ENCODE measurements around the gene SUPT20H. TPM values are rescaled to one million over a fixed set of nuclear protein-coding genes. Genes with fewer than 3 reads are reported as not detected.

SUPT20H gene
- total and polyA plus RNA-seq, 2 of the 13 experiments (the other 11 are each of a cell fraction or from before 2014, with no cell fraction given) = 35.0 to 63.6 TPM

DNA sequence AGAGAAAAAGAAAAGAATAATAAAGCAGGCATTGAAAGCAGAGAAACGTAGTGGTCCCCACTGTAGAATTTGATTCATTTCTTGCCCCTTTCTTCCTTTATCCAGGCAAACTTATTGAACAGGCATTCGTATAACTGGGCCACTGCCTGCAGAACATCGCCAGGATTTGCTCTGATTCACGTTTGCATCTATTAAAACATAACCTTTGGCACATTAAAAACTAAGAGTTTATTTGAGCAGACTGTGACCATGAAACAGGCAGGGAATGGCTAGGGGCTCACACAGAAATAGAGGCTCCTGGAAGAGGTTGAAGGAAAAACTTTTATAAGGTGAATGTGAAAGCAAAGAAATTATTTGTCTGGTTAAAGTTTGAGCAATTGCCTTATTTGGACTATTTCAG is 12.5 kb upstream of the SUPT20H start (continued):
- TF ChIP-seq, protein P1, sequence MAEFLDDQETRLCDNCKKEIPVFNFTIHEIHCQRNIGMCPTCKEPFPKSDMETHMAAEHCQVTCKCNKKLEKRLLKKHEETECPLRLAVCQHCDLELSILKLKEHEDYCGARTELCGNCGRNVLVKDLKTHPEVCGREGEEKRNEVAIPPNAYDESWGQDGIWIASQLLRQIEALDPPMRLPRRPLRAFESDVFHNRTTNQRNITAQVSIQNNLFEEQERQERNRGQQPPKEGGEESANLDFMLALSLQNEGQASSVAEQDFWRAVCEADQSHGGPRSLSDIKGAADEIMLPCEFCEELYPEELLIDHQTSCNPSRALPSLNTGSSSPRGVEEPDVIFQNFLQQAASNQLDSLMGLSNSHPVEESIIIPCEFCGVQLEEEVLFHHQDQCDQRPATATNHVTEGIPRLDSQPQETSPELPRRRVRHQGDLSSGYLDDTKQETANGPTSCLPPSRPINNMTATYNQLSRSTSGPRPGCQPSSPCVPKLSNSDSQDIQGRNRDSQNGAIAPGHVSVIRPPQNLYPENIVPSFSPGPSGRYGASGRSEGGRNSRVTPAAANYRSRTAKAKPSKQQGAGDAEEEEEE (CRISPR knock-in tag; IDR thresholded peaks at IDR 0.05; ENCODE audit: borderline replicate concordance) = no peak
- TF ChIP-seq ARNT (IDR thresholded peaks at IDR 0.05) = no peak
- no peak for TF ChIP-seq PRPF4 (IDR thresholded peaks at IDR 0.05; ENCODE audit: low read depth, low read length, poor library complexity, severe bottlenecking)
- TF ChIP-seq HOXA9 (CRISPR knock-in tag; IDR thresholded peaks at IDR 0.05; ENCODE audit: borderline replicate concordance) = no peak
- TF ChIP-seq SMAD3 (CRISPR knock-in tag; IDR thresholded peaks at IDR 0.05) = no peak
- TF ChIP-seq, protein P2, sequence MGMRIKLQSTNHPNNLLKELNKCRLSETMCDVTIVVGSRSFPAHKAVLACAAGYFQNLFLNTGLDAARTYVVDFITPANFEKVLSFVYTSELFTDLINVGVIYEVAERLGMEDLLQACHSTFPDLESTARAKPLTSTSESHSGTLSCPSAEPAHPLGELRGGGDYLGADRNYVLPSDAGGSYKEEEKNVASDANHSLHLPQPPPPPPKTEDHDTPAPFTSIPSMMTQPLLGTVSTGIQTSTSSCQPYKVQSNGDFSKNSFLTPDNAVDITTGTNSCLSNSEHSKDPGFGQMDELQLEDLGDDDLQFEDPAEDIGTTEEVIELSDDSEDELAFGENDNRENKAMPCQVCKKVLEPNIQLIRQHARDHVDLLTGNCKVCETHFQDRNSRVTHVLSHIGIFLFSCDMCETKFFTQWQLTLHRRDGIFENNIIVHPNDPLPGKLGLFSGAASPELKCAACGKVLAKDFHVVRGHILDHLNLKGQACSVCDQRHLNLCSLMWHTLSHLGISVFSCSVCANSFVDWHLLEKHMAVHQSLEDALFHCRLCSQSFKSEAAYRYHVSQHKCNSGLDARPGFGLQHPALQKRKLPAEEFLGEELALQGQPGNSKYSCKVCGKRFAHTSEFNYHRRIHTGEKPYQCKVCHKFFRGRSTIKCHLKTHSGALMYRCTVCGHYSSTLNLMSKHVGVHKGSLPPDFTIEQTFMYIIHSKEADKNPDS (CRISPR knock-in tag; IDR thresholded peaks at IDR 0.05) = no peak
- no peak for TF ChIP-seq PRMT3 (CRISPR knock-in tag; IDR thresholded peaks at IDR 0.05; ENCODE audit: borderline replicate concordance, low read depth)
- no peak for TF ChIP-seq RAD51 (IDR thresholded peaks at IDR 0.05; ENCODE audit: borderline replicate concordance)
- TF ChIP-seq TCF12 (IDR thresholded peaks at IDR 0.05) = no peak
- TF ChIP-seq TCF12 (CRISPR knock-in tag; IDR thresholded peaks at IDR 0.05) = no peak

DNA sequence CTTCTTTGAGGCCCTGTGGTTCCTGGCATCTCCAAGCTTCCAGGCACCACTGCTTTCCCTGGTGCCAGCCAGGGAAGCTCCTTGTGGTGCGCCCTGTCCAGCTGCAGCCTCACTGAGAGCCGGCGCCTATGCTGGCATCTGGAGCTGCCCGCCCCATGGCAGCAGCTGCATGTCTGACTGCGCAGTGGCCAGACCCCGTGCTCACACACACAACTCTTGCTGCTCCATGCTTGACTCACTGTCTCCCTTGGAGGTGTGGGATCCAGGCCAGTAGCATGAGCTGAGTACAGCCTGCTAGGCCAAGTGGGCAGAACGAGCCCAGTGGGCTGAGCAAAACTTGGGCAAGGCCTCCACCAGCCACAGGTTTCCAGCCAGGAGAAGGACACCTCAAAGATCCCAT is 11.5 kb upstream of the SUPT20H start:
- POLR2A ChIA-PET = no interaction called here
- WGBS (ENCODE audit: low lambda C conversion rate) = 72% methylated on average over 5 of the region's 7 CpGs
- no peak for FAIRE-seq
- no peak overlapping the region for H3K4me2 ChIP-seq (ENCODE audit: low read depth, low read length)
- no peak for DNase-seq (ENCODE audit: low spot score)
- H3K9ac ChIP-seq (ENCODE audit: insufficient read depth, low read depth, low read length) = no peak overlapping the region
- H3K4me1 ChIP-seq (ENCODE audit: insufficient read depth, low read length) = peaks cover 15% of the 10 kb centered on the region
- no peaks in the 10 kb centered on the region for H3K9me3 ChIP-seq (ENCODE audit: low read length)
- ATAC-seq = no peak
- H4K20me1 ChIP-seq (ENCODE audit: insufficient read depth, low read length) = no peaks in the 10 kb centered on the region
- H3K36me3 ChIP-seq (replicated peaks in 1 of 2; ENCODE audit: control insufficient read depth in 1 of 2, insufficient read depth in 2 of 2, low read length in 2 of 2) = no peaks in the 10 kb centered on the region
- BruUV-seq (replicated peaks) = no TSS peak
- intact Hi-C loops (cut with micrococcal nuclease; ENCODE audit: unreplicated experiment) (loop anchor here (5.0 kb wide), 1 partner anchor 1511 kb away; no protein-coding TSS in a partner anchor), in situ Hi-C loops (cut with HindIII; ENCODE audit: extremely low pct_ligation_motif_present, low pct_unique_long_range_greater_than_20kb) (no loop called here)
- no peak overlapping the region for H3K27ac ChIP-seq (ENCODE audit: extremely low read length, insufficient read depth, low read length)
- peaks cover 0 to 11% of the 10 kb centered on the region in 2 experiments; a peak in 1 of 5 replicates for H3K27me3 ChIP-seq (ENCODE audit: control insufficient read depth in 1 of 2, insufficient read depth in 2 of 2, low read length in 2 of 2)
- no peak for TF ChIP-seq ZNF337 (CRISPR knock-in tag; IDR thresholded peaks at IDR 0.05; ENCODE audit: borderline replicate concordance, low read depth)
- TF ChIP-seq NCOA2 (CRISPR knock-in tag; IDR thresholded peaks at IDR 0.05) = no peak
- no peak overlapping the region for H2AFZ ChIP-seq (ENCODE audit: low read length)
- no peaks in the 10 kb centered on the region for H3K79me2 ChIP-seq (ENCODE audit: insufficient read depth, low read length)
- CTCF ChIA-PET (ENCODE audit: low intra/inter-chr PET ratio, low total read pairs) = no interaction called here
- no peak overlapping the region for H3K4me3 ChIP-seq (replicated peaks in 1 of 3; ENCODE audit: insufficient read depth in 1 of 3, low read depth in 2 of 3, low read length in 3 of 3)
